PFSK-1 (cell line): Measurements from ENCODE around the gene ID2.

ENCODE experiments used
- FOXP2 ChIP-seq: optimal IDR thresholded peaks from 2 replicates; pipeline ENCODE3; 2011; ENCODE audit warnings: borderline replicate concordance, control low read depth, inconsistent platforms; ENCODE audit not compliant: insufficient read depth; ENCODE audit errors: extremely low read length, extremely low read depth
- POLR2AphosphoS5 ChIP-seq: IDR thresholded peaks from 2 replicates; pipeline ENCODE4 v1.6.1; 2012; ENCODE audit warnings: low read depth, mild to moderate bottlenecking, control low read depth, low read length, moderate library complexity
- SIN3A ChIP-seq: IDR thresholded peaks from 2 replicates; pipeline ENCODE4 v1.6.1; 2012; ENCODE audit warnings: mild to moderate bottlenecking, low read length, moderate library complexity, borderline replicate concordance; ENCODE audit not compliant: insufficient read depth
- TAF1 ChIP-seq: IDR thresholded peaks from 2 replicates; pipeline ENCODE4 v1.6.1; 2012; ENCODE audit warnings: low read length, control low read depth, borderline replicate concordance; ENCODE audit not compliant: insufficient read depth
- TF ChIP-seq, protein P1 (sequence below), 2 experiments: IDR thresholded peaks; 2 replicates each; pipeline versions ENCODE4 v1.6.1 to v1.8.0; 2011 to 2012; ENCODE audit warnings: low read depth in 2 of 2, low read length in 2 of 2, control low read depth in 1 of 2, inconsistent platforms in 1 of 2, mild to moderate bottlenecking in 1 of 2, moderate library complexity in 1 of 2; ENCODE audit not compliant: insufficient read depth in 1 of 2

DNA sequence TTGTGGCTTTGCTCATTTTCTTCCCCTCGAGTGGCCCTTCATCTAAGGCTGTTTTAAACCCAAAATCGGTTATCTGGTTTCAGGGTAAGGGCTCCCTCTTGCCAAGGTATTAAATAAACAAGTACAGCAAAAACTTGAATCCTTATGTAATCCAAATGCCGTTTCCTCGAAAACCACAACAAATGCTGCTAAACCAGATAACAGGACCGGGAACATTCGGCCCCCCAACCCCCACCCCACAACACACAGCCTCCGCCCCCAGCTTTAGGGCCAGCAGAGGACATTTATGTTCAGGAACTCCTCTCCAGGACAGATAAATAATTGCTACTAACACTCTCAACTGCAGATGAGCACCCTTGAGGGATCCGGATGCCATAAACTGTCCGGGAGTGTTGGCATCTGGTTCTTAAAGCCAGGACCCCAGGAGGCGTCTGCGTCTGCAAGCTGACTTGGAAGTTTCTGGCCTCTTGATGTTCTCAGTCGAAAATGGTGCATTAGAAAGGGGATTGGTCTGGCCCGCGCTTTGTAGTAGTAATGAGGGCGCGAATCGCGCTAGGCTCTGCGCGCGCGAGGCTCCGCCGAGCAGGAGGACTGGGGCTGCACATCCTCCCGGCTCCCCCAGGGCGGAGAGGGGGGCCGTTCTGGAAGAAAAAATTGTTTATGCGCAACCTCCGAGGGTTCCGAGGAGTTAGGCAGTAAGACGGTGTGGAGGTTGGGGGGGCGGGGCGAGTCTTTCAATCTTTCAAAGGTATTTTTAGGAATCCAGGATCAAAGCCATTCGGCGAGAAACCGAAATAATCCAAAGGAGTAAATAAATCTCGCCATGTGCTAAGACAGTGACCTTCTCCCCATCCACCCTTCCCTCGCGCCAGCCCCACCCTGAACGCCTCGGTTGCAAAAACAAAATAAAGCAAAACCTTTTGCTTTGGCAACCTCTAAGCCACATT, 3.9 kb upstream of the ID2 start:
- TF ChIP-seq POLR2AphosphoS5 (no peak), SIN3A (no peak), TAF1 (no peak), FOXP2 (no peak)
- TF ChIP-seq, protein P1, sequence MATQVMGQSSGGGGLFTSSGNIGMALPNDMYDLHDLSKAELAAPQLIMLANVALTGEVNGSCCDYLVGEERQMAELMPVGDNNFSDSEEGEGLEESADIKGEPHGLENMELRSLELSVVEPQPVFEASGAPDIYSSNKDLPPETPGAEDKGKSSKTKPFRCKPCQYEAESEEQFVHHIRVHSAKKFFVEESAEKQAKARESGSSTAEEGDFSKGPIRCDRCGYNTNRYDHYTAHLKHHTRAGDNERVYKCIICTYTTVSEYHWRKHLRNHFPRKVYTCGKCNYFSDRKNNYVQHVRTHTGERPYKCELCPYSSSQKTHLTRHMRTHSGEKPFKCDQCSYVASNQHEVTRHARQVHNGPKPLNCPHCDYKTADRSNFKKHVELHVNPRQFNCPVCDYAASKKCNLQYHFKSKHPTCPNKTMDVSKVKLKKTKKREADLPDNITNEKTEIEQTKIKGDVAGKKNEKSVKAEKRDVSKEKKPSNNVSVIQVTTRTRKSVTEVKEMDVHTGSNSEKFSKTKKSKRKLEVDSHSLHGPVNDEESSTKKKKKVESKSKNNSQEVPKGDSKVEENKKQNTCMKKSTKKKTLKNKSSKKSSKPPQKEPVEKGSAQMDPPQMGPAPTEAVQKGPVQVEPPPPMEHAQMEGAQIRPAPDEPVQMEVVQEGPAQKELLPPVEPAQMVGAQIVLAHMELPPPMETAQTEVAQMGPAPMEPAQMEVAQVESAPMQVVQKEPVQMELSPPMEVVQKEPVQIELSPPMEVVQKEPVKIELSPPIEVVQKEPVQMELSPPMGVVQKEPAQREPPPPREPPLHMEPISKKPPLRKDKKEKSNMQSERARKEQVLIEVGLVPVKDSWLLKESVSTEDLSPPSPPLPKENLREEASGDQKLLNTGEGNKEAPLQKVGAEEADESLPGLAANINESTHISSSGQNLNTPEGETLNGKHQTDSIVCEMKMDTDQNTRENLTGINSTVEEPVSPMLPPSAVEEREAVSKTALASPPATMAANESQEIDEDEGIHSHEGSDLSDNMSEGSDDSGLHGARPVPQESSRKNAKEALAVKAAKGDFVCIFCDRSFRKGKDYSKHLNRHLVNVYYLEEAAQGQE (IDR thresholded peaks at IDR 0.05; ENCODE audit: insufficient read depth in 1 of 2, low read depth in 2 of 2, low read length in 2 of 2) = no peak
